Stomach (tissue), 9 donors: ENCODE measurements around the gene DCBLD1. TPM values are rescaled to one million over a fixed set of nuclear protein-coding genes. Genes with fewer than 3 reads are reported as not detected.

ENCODE experiments used
- DNase-seq, 2 donors: peaks; one replicate each; pipeline versions ENCODE4 v3.0.0 to v3.0.0-alpha.2; 2013 to 2019
- H3K27ac ChIP-seq, 5 donors: fragments of 200-600 bp in 4 of 5; sonication (generic) in 4 of 5; one replicate each; pipeline ENCODE4 v1.5.1; 2013 to 2019; ENCODE audit warnings: mild to moderate bottlenecking in 1 of 5, moderate library complexity in 1 of 5
- H3K27me3 ChIP-seq, 3 donors: fragments of 200-600 bp; sonication (generic); one replicate each; pipeline ENCODE4 v1.5.1; 2017 to 2019; ENCODE audit warnings: mixed run types in 1 of 3
- H3K36me3 ChIP-seq, 4 donors: fragments of 200-600 bp; sonication (generic); 1 replicate in 3 of 4; 2 replicates in 1 of 4; pipeline ENCODE4 v1.5.1; 2016 to 2019
- H3K4me1 ChIP-seq, 4 donors: fragments of 200-600 bp; sonication (generic); one replicate each; pipeline ENCODE4 v1.5.1; 2016 to 2019
- H3K4me3 ChIP-seq, 4 donors: fragments of 200-600 bp; sonication (generic) in 3 of 4; one replicate each; pipeline ENCODE4 v1.5.1; 2016 to 2019; ENCODE audit warnings: mild to moderate bottlenecking in 1 of 4
- H3K9me3 ChIP-seq, 4 donors: fragments of 200-600 bp; sonication (generic); one replicate each; pipeline ENCODE4 v1.5.1; 2016 to 2019
- EP300 ChIP-seq: sonication (generic); formaldehyde crosslinking; IDR thresholded peaks from one replicate; pipeline ENCODE4 v1.6.1; 2017; ENCODE audit warnings: antibody characterized with exemption
- POLR2A ChIP-seq, 4 donors: fragments of 450-650 bp; IDR thresholded peaks; one replicate each; pipeline ENCODE4 v1.6.1; 2016; ENCODE audit warnings: antibody characterized with exemption in 4 of 4, control low read depth in 2 of 4, mild to moderate bottlenecking in 1 of 4, moderate library complexity in 1 of 4
- POLR2AphosphoS5 ChIP-seq, 3 donors: sonication (generic); formaldehyde crosslinking; IDR thresholded peaks; one replicate each; pipeline ENCODE4 v1.6.1; 2016; ENCODE audit warnings: antibody characterized with exemption in 3 of 3
- WGBS, 5 donors: extraction: QIAGEN DNeasy Blood & Tissue Kit in 3 of 5; methylation state at CpG; one replicate each; pipeline versions ENCODE4 v1.1.5 to v1.1.7; 2013 to 2018; 5-methylcytosine and 5-hydroxymethylcytosine counted together
- intact Hi-C: fragments of 100-400 bp; cut with DNase I; formaldehyde crosslinking; loops from one replicate; pipeline ENCODE4 v1.15.1; 2023; ENCODE audit warnings: low total_unique reads
- polyA plus RNA-seq, 3 donors: library from polyadenylated mRNA; stranded (reverse); fragments of 200-250 nt; gene quantifications; one replicate each; pipeline ENCODE4 v1.2.3, GENCODE V29; 2013
- small RNA-seq, 4 donors: library from RNA; depleted of rRNA; stranded (forward); fragments of <200 nt; gene quantifications; one replicate each; pipeline ENCODE3, GENCODE V24; 2016
- total RNA-seq, 5 donors: library from RNA; depleted of rRNA; stranded (reverse); fragments of >200 nt; gene quantifications; one replicate each; pipeline versions ENCODE4 v1.1.0 to v1.2.3, GENCODE V29; 2014 to 2016
- TF ChIP-seq, protein P1 (sequence below), 7 experiments: fragments of 450-650 bp in 4 of 7; fragments of 200-600 bp in 3 of 7; sonication (generic) in 3 of 7; IDR thresholded peaks; one replicate each; pipeline ENCODE4 v1.5.1; 2016 to 2019; ENCODE audit warnings: antibody characterized with exemption in 7 of 7, control low read depth in 2 of 7, mild to moderate bottlenecking in 1 of 7
- donor health status: healthy with polysubstance abuse.
- donor health status: Bipolar disorder and iron deficiency.
- donor health status: healthy.

DCBLD1 gene
- total and polyA plus RNA-seq, 8 donors = 3.4 to 28.5 (median 9.1) TPM

DNA sequence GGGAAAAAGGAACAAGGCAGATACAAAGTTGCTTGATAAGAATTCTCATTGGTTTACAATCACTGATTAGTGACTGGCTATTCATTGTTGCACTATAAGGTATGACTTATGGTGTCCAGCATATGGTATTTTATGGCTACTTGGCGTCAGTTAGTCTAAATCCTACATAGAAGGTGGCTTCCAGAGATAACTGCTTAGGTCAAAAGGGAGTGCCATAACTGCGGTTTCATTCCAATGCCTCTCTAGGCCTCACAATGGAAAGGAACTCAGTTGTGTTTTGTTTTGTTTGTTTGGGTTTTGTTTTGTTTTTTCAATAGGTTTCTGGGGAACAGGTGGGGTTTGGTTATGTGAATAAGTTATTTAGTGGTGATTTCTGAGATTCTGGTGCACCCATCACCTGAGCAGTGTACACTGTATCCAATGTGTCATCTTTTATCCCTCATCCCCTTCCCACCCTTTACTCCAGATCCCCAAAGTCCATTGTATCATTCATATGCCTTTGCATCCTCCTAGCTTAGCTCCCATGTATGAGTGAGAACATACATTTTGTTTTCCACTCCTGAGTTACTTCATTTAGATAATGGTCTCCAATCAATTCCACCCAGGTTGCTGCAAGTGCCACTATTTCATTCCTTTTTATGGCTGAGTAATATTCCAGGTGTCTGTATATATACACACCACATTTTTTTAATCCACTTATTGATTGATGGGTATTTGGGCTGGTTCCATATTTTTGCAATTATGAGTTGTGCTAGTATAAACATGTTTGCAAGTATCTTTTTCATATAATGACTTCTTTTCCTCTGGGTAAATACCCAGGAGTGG is 112.8 kb downstream of the DCBLD1 start:
- Histone ChIP-seq H3K27me3 (no peaks in the 10 kb centered on the region), H3K36me3 (peaks cover 0 to 22% (median 10%) of the 10 kb centered on the region in 4 donors), H3K4me1 (peaks cover 3 to 23% (median 14%) of the 10 kb centered on the region in 4 donors), H3K27ac (no peak overlapping the region), H3K9me3 (peaks cover 0 to 4% (median 0%) of the 10 kb centered on the region in 4 donors), H3K4me3 (no peak overlapping the region)
- 76 to 92% (median 86%) methylated on average over 2 of the region's 2 CpGs for WGBS, 5 donors
- intact Hi-C loops = no loop called here
- TF ChIP-seq EP300 = no peak
- no peak for TF ChIP-seq POLR2AphosphoS5 (IDR thresholded peaks at IDR 0.05)
- no peak for TF ChIP-seq POLR2A (IDR thresholded peaks at IDR 0.05)
- DNase-seq = no peak

DNA sequence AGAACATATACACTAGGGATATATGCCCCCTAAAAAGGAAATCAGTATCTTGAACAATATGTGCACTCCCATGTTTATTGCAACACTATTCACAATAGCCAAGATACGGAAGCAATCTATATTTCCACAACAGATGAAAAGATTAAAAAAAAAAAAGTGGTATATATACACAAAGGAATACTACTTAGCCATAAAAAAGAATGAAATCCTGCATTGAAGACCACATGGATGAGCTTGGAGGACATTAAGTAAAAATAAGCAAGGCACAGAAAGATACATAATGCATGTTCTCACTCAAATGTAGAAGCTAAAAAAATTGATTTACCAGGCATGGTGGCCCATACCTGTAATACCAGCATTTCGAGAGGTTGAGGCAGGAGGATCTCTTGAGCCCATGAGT is 115.3 kb downstream of the DCBLD1 start:
- no peak for TF ChIP-seq POLR2AphosphoS5 (IDR thresholded peaks at IDR 0.05)
- no peak for TF ChIP-seq POLR2A (IDR thresholded peaks at IDR 0.05)
- TF ChIP-seq, protein P1, sequence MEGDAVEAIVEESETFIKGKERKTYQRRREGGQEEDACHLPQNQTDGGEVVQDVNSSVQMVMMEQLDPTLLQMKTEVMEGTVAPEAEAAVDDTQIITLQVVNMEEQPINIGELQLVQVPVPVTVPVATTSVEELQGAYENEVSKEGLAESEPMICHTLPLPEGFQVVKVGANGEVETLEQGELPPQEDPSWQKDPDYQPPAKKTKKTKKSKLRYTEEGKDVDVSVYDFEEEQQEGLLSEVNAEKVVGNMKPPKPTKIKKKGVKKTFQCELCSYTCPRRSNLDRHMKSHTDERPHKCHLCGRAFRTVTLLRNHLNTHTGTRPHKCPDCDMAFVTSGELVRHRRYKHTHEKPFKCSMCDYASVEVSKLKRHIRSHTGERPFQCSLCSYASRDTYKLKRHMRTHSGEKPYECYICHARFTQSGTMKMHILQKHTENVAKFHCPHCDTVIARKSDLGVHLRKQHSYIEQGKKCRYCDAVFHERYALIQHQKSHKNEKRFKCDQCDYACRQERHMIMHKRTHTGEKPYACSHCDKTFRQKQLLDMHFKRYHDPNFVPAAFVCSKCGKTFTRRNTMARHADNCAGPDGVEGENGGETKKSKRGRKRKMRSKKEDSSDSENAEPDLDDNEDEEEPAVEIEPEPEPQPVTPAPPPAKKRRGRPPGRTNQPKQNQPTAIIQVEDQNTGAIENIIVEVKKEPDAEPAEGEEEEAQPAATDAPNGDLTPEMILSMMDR (IDR thresholded peaks at IDR 0.05) = no peak
- no peak for TF ChIP-seq EP300
- peaks cover 0 to 20% (median 8%) of the 10 kb centered on the region in 4 donors for H3K36me3 ChIP-seq
- H3K4me1 ChIP-seq = peaks cover 9 to 36% (median 27%) of the 10 kb centered on the region in 4 donors
- DNase-seq = no peak
- intact Hi-C loops = no loop called here
- peaks cover 0 to 4% (median 0%) of the 10 kb centered on the region in 4 donors for H3K9me3 ChIP-seq
- 93 to 98% (median 97%) methylated on average over 2 of the region's 2 CpGs for WGBS, 5 donors
- no peak overlapping the region for H3K27ac ChIP-seq
- H3K4me3 ChIP-seq = no peak overlapping the region
- no peaks in the 10 kb centered on the region for H3K27me3 ChIP-seq

Small RNA genes lying within 50 kb of the gene (small RNA-seq; reads per million reads assigned to genes)
- gene RNU6-253P = 0 reads per million in 4 donors

Other genes with a start within 250 kb of the DCBLD1 start
- gene VGLL2, start 217.1 kb upstream of the DCBLD1 start, total RNA-seq = 1 to 10 TPM in 1 of 5 donors, not detected in 4; 1.2 TPM
- gene VGLL2, start 217.1 kb upstream of the DCBLD1 start, polyA plus RNA-seq = not detected
- gene ROS1, start 56.7 kb upstream of the DCBLD1 start, total RNA-seq = 1 to 10 TPM in 2 of 5 donors, under 1 TPM in 1, not detected in 2; 0.55 to 4.3 (median 3.6) TPM
- gene ROS1, start 56.7 kb upstream of the DCBLD1 start, polyA plus RNA-seq = under 1 TPM in 1 of 3 donors, not detected in 2; 0.08 TPM
- 10 to 100 TPM in 4 of 5 donors, 1 to 10 TPM in 1; 4.7 to 49.4 (median 22.9) TPM for gene GOPC, start 119.8 kb downstream of the DCBLD1 start, total RNA-seq
- 10 to 100 TPM in 1 of 3 donors, 1 to 10 TPM in 2; 9.5 to 12.7 (median 9.9) TPM for gene GOPC, start 119.8 kb downstream of the DCBLD1 start, polyA plus RNA-seq
- 10 to 100 TPM; 12.7 to 56.9 (median 24.6) TPM for gene NUS1, start 192.8 kb downstream of the DCBLD1 start, total RNA-seq
- 10 to 100 TPM; 13.0 to 16.2 (median 14.4) TPM for gene NUS1, start 192.8 kb downstream of the DCBLD1 start, polyA plus RNA-seq